Suprapubic skin (tissue), 4 donors: ENCODE measurements around the gene ACSL3. TPM values are rescaled to one million over a fixed set of nuclear protein-coding genes. Genes with fewer than 3 reads are reported as not detected.

Experiments
- DNase-seq, 2 donors: peaks; one replicate each; pipeline ENCODE4 v3.0.0-alpha.2; 2019; ENCODE audit warnings: low spot score in 2 of 2
- H3K27ac ChIP-seq: fragments of 200-600 bp; sonication (generic); one replicate; pipeline ENCODE4 v1.5.1; 2019
- H3K27me3 ChIP-seq: fragments of 200-600 bp; sonication (generic); one replicate; pipeline ENCODE4 v1.5.1; 2019
- H3K36me3 ChIP-seq: fragments of 200-600 bp; sonication (generic); one replicate; pipeline ENCODE4 v1.5.1; 2019
- H3K4me1 ChIP-seq: fragments of 200-600 bp; sonication (generic); one replicate; pipeline ENCODE4 v1.5.1; 2019
- H3K4me3 ChIP-seq: fragments of 200-600 bp; sonication (generic); one replicate; pipeline ENCODE4 v1.5.1; 2019; ENCODE audit warnings: mild to moderate bottlenecking
- H3K9me3 ChIP-seq: fragments of 200-600 bp; sonication (generic); one replicate; pipeline ENCODE4 v1.5.1; 2019
- CTCF ChIP-seq, 2 donors: fragments of 200-600 bp in 1 of 2; fragments of 450-650 bp in 1 of 2; sonication (generic) in 1 of 2; IDR thresholded peaks; one replicate each; pipeline ENCODE4 v1.5.1; 2016 to 2019; ENCODE audit warnings: antibody characterized with exemption in 2 of 2, mild to moderate bottlenecking in 1 of 2, moderate library complexity in 1 of 2
- EP300 ChIP-seq: sonication (generic); formaldehyde crosslinking; IDR thresholded peaks from one replicate; pipeline ENCODE4 v1.6.1; 2017; ENCODE audit warnings: antibody characterized with exemption
- POLR2A ChIP-seq, 2 donors: fragments of 450-650 bp; IDR thresholded peaks; one replicate each; pipeline ENCODE4 v1.6.1; 2017; ENCODE audit warnings: antibody characterized with exemption in 2 of 2, mild to moderate bottlenecking in 2 of 2, moderate library complexity in 2 of 2
- POLR2AphosphoS5 ChIP-seq, 3 donors: sonication (generic); formaldehyde crosslinking; IDR thresholded peaks; one replicate each; pipeline ENCODE4 v1.6.1; 2017; ENCODE audit warnings: antibody characterized with exemption in 3 of 3
- WGBS: methylation state at CpG from one replicate; pipeline ENCODE4 v1.1.5; 2018; 5-methylcytosine and 5-hydroxymethylcytosine counted together
- total RNA-seq, 4 donors: library from RNA; depleted of rRNA; stranded (reverse); fragments of >200 nt; gene quantifications; one replicate each; pipeline ENCODE4 v1.1.0, GENCODE V29; 2016

Gene ACSL3
- total RNA-seq, 4 donors from 2014 or later: 46.6 to 154 (median 60.2) TPM

GRCh38 chr2:222942977-222943376, 82.1 kb downstream of the ACSL3 start:
- 80% methylated on average over 1 of the region's 1 CpG for WGBS

GRCh38 chr2:222943820-222944219, 83.0 kb downstream of the ACSL3 start:
- Histone ChIP-seq H3K4me1 (no peaks in the 10 kb centered on the region), H3K27me3 (no peaks in the 10 kb centered on the region), H3K9me3 (no peaks in the 10 kb centered on the region), H3K4me3 (no peak overlapping the region), H3K36me3 (peaks cover 15% of the 10 kb centered on the region), H3K27ac (no peak overlapping the region)
- TF ChIP-seq POLR2AphosphoS5 (IDR thresholded peaks at IDR 0.05) (no peak), EP300 (no peak), POLR2A (IDR thresholded peaks at IDR 0.05) (no peak), CTCF (IDR thresholded peaks at IDR 0.05) (no peak)
- 36% methylated on average over 1 of the region's 1 CpG for WGBS
- DNase-seq: no peak

More at GRCh38 chr2:222942977-222943376, 82.1 kb downstream of the ACSL3 start:
- H3K4me1 ChIP-seq: no peaks in the 10 kb centered on the region
- TF ChIP-seq POLR2A (IDR thresholded peaks at IDR 0.05): no peak
- TF ChIP-seq POLR2AphosphoS5 (IDR thresholded peaks at IDR 0.05): no peak
- TF ChIP-seq EP300: no peak
- TF ChIP-seq CTCF (IDR thresholded peaks at IDR 0.05): no peak
- peaks cover 5% of the 10 kb centered on the region for H3K9me3 ChIP-seq
- no peak overlapping the region for H3K4me3 ChIP-seq
- H3K36me3 ChIP-seq: peaks cover 22% of the 10 kb centered on the region
- H3K27ac ChIP-seq: no peak overlapping the region
- DNase-seq: no peak
- no peaks in the 10 kb centered on the region for H3K27me3 ChIP-seq

- DNase-seq: no peak
- Histone ChIP-seq H3K36me3 (peaks cover 9% of the 10 kb centered on the region), H3K27me3 (no peaks in the 10 kb centered on the region), H3K4me1 (no peaks in the 10 kb centered on the region), H3K9me3 (no peaks in the 10 kb centered on the region), H3K4me3 (no peak overlapping the region), H3K27ac (no peak overlapping the region)
- TF ChIP-seq POLR2A (IDR thresholded peaks at IDR 0.05) (no peak), POLR2AphosphoS5 (IDR thresholded peaks at IDR 0.05) (no peak), EP300 (no peak), CTCF (IDR thresholded peaks at IDR 0.05) (no peak)
- 87% methylated on average over 1 of the region's 1 CpG for WGBS
Observed at GRCh38 chr2:222944552-222944951, 83.7 kb downstream of the ACSL3 start.

- Histone ChIP-seq H3K27me3 (no peaks in the 10 kb centered on the region), H3K36me3 (peaks cover 8% of the 10 kb centered on the region), H3K4me1 (no peaks in the 10 kb centered on the region), H3K4me3 (no peak overlapping the region), H3K9me3 (no peaks in the 10 kb centered on the region), H3K27ac (no peak overlapping the region)
- TF ChIP-seq CTCF (IDR thresholded peaks at IDR 0.05) (no peak), EP300 (no peak), POLR2AphosphoS5 (IDR thresholded peaks at IDR 0.05) (no peak), POLR2A (IDR thresholded peaks at IDR 0.05) (no peak)
- WGBS: 75% methylated on average over 5 of the region's 5 CpGs
- DNase-seq: no peak
Observed at GRCh38 chr2:222944971-222945740, 84.3 kb downstream of the ACSL3 start.

- no peaks in the 10 kb centered on the region for H3K4me1 ChIP-seq
- H3K27ac ChIP-seq: no peak overlapping the region
- no peaks in the 10 kb centered on the region for H3K27me3 ChIP-seq
- WGBS: 85% methylated on average over 8 of the region's 8 CpGs
- H3K4me3 ChIP-seq: no peak overlapping the region
- H3K9me3 ChIP-seq: no peaks in the 10 kb centered on the region
- peaks cover 8% of the 10 kb centered on the region for H3K36me3 ChIP-seq
- TF ChIP-seq EP300: no peak
- no peak for TF ChIP-seq POLR2A (IDR thresholded peaks at IDR 0.05)
- TF ChIP-seq POLR2AphosphoS5 (IDR thresholded peaks at IDR 0.05): no peak
- no peak for TF ChIP-seq CTCF (IDR thresholded peaks at IDR 0.05)
- DNase-seq: no peak
Observed at GRCh38 chr2:222945887-222946286, 85.1 kb downstream of the ACSL3 start.
